ENCODE data around the gene PAPPA. TPM values are rescaled to one million over a fixed set of nuclear protein-coding genes. Genes with fewer than 3 reads are reported as not detected.

PAPPA gene
- total and polyA plus RNA-seq, 11 donors = 0.23 to 8.5 (median 2.1) TPM

DNA sequence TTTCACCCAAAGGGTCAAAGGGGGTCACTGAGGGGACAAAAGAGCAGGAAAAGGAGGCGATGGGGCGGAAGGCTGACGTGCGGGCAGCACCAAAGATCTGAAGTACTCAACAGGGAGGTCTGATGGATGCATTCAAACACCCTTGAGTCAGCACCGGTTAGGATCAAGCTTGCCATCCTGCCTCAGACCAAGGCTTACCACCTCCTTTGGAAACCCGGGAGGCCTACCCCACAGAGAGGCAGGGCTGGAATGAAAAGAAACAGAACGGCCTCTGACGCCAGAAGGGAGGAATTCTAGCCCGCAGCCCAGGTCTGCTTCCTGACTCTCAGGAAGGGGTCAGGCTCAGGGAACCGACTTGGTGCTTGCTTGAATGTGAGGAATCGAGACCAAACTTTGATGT lies 125.6 kb downstream of the PAPPA start:
- no peak for DNase-seq
- H3K27me3 ChIP-seq = no peaks in the 10 kb centered on the region
- ATAC-seq = no peak
- H3K9me3 ChIP-seq = no peaks in the 10 kb centered on the region
- no peaks in the 10 kb centered on the region for H3K36me3 ChIP-seq
- WGBS, 4 donors = 55 to 59% (median 57%) methylated on average over 11 of the region's 11 CpGs
- H3K4me1 ChIP-seq = peaks cover 0 to 13% (median 0%) of the 10 kb centered on the region in 12 donors
- intact Hi-C loops (cut with DNase I) = no loop called here
- no peak overlapping the region for H3K27ac ChIP-seq
- TF ChIP-seq, protein P1, sequence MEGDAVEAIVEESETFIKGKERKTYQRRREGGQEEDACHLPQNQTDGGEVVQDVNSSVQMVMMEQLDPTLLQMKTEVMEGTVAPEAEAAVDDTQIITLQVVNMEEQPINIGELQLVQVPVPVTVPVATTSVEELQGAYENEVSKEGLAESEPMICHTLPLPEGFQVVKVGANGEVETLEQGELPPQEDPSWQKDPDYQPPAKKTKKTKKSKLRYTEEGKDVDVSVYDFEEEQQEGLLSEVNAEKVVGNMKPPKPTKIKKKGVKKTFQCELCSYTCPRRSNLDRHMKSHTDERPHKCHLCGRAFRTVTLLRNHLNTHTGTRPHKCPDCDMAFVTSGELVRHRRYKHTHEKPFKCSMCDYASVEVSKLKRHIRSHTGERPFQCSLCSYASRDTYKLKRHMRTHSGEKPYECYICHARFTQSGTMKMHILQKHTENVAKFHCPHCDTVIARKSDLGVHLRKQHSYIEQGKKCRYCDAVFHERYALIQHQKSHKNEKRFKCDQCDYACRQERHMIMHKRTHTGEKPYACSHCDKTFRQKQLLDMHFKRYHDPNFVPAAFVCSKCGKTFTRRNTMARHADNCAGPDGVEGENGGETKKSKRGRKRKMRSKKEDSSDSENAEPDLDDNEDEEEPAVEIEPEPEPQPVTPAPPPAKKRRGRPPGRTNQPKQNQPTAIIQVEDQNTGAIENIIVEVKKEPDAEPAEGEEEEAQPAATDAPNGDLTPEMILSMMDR (IDR thresholded peaks at IDR 0.05) = no peak
- no peak for TF ChIP-seq POLR2A (IDR thresholded peaks at IDR 0.05)
- no peak overlapping the region for H3K4me3 ChIP-seq

DNA sequence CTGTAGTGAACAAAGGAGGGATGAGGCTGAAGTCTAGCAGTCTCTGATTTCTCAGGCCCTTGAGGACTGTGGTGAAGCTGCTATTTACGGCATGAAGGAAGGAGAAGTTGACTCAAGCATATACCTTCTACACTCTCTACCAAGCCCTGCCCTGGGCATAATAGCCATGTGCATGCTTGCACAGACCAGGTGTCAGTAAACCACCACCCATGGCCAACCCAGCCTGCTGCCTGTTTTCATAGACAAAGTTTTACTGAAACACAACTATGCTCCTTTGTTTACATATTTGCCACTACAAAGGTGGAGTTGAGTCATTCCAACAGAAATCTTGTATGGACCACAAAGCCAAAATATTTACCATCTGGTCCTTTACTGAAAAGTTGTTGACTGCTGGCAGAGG lies 126.9 kb downstream of the PAPPA start:
- ATAC-seq (no peak), DNase-seq (no peak)
- Histone ChIP-seq H3K36me3 (no peaks in the 10 kb centered on the region), H3K27ac (no peak overlapping the region), H3K9me3 (no peaks in the 10 kb centered on the region), H3K27me3 (no peaks in the 10 kb centered on the region), H3K4me3 (no peak overlapping the region), H3K4me1 (peaks cover 0 to 8% (median 0%) of the 10 kb centered on the region in 12 donors)
- TF ChIP-seq, protein P1 (IDR thresholded peaks at IDR 0.05) = no peak
- TF ChIP-seq POLR2A (IDR thresholded peaks at IDR 0.05) = no peak
- intact Hi-C loops (cut with DNase I) = loop anchor here in 1 of 10 donors (5.0 kb wide), 1 partner anchor 52 kb away; no protein-coding TSS in a partner anchor
- WGBS, 4 donors = 92 to 100% (median 93%) methylated on average over 1 of the region's 1 CpG

DNA sequence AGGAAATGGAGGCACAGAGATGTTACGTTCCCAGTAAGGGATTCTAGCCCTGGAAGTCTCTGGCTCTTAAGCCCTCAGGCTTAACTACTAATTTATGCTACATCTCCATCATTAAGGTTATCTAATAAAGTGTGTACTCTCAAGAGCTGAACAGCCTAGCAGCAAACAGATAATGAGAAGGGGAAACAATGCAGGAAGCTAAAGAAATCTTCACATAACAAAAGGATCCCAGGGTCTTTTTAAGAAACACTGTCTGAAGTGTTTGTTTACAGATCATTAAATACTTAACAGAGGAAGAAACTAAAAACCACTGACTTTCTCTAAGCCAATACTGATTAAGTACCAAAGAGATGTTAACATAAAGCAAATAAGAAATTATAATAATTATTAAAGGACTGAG lies 129.0 kb downstream of the PAPPA start:
- Histone ChIP-seq H3K9me3 (no peaks in the 10 kb centered on the region), H3K4me3 (no peak overlapping the region), H3K36me3 (no peaks in the 10 kb centered on the region), H3K4me1 (no peaks in the 10 kb centered on the region), H3K27me3 (no peaks in the 10 kb centered on the region), H3K27ac (no peak overlapping the region)
- intact Hi-C loops (cut with DNase I) = loop anchor here in 1 of 10 donors (5.0 kb wide), 1 partner anchor 50 kb away; no protein-coding TSS in a partner anchor
- ATAC-seq (no peak), DNase-seq (no peak)
- whole genome bisulfite sequencing, 4 donors = 80 to 85% (median 82%) methylated on average over 1 of the region's 1 CpG
- no peak for TF ChIP-seq POLR2A (IDR thresholded peaks at IDR 0.05)
- TF ChIP-seq, protein P1 (IDR thresholded peaks at IDR 0.05) = no peak

DNA sequence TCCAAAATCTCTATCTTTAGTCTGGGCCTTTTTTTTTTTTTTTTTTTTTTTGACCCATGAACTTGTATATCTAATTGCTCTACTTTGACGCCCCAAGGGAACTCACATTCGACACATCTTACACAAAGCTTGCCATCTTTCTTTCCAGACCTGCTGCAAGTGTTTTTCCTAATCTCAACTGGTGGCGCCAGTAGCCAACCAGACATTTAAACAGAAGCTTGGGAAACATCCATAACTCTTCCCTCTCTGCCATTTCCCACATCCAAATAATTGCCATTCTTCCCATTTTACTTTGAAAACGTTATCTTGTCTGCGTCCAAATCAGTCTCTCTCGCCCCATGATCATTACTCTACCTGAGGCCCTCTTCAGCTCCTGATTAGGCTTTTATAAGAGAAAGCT lies 130.9 kb downstream of the PAPPA start:
- no peak for TF ChIP-seq POLR2A (IDR thresholded peaks at IDR 0.05)
- TF ChIP-seq, protein P1 (IDR thresholded peaks at IDR 0.05) = no peak
- Histone ChIP-seq H3K27ac (no peak overlapping the region), H3K4me1 (no peaks in the 10 kb centered on the region), H3K4me3 (no peak overlapping the region), H3K9me3 (no peaks in the 10 kb centered on the region), H3K27me3 (no peaks in the 10 kb centered on the region), H3K36me3 (no peaks in the 10 kb centered on the region)
- WGBS, 4 donors = 79 to 84% (median 81%) methylated on average over 6 of the region's 6 CpGs
- no peak for DNase-seq
- intact Hi-C loops (cut with DNase I) = loop anchor here in 1 of 10 donors (5.0 kb wide), 1 partner anchor 48 kb away; no protein-coding TSS in a partner anchor
- no peak for ATAC-seq
